Stimulated activated CD4-positive, alpha-beta T cell treated with anti-CD3 and anti-CD28 coated beads, Interleukin-12 subunit alpha, Interleukin-12 subunit beta, amount 100 ng/mL, for 4 hours (primary cell): ENCODE results near the gene ACTL6B.
"Not testable (repeated sequence)": the region's sequence is repeated elsewhere in the genome, so short reads cannot be mapped to it uniquely, and the experiment has no call there.

Source experiments
- DNase-seq: peaks from one replicate; pipeline ENCODE4 v3.0.0-alpha.2; 2020

The ACTL6B gene

DNA sequence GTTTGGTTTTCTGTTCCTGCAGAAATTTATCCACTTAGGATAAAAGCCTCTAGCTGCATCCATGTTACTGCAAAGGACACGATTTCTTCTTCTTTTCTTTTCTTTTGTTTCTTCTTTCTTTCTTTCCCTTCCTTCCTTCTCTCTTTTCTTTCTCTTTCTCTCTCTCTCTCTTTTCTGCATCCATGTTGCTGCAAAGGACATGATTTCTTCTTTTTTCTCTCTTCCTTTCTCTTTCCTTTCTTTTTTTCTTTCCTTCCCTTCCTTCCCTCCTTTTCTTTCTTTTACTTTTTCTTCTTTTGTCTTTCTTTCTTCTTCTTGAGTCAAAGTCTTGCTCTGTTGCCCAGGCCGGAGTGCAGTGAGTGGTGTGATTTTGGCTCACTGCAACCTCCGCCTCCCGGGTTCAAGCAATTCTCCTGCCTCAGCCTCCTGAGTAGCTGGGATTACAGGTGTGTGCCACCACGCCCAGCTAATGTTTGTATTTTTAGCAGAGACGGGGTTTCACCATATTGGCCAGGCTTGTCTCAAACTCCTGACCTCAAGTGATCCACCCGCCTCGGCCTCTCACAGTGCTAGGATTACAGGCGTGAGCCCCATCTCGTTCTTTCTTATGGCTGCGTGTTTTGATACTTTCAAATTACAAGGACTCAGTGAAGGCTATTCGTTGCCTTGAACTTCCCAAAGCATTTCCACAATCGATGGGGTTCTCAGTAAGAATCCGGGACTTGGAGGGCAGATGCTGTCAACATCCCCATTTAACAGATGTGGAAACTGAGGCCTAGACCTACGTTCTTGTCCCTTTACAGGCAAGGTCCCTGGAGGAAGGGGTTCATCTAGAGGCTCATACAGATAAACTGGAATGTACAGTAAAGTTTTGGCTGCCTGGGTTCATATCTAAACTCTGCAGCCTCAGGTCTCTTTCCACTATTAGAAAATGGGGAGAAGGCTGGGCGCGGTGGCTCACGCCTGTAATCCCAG, 15.4 kb upstream of the ACTL6B start:
- DNase-seq = no peak

DNA sequence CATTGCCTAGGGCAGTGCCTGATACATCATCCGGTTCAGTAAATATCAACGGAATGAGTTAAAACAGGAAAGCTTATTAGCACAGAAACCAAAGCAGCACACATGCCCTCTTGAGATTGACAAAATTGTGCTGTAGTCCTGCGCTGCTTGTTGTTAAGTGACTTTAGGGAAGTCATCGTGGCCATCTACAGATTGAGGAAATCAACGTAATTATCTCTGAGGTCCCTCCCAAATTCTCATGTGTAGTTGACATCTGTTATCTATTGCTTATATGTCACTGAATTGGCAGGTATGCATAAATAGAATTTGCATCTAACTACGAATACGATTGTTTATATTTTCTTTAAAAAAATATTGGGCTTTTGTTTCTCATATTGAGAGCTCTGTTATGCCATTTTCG, 13.8 kb upstream of the ACTL6B start:
- no peak for DNase-seq

DNA sequence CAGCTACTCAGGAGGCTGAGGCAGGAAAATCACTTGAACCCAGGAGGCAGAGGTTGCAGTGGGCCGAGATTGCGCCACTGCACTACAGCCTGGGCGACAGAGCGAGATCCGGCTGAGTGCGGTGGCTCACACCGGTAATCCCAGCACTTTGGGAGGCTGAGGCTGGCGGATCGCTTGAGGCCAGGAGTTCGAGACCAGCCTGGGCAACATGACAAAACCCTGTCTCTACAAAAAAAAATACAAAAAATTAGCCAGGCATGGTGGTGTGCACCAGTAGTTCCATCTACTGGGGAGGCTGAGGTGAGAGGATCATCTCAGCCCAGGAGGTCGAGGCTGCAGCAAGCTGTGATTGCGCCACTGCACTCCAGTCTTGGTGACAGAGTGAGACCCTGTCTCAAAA, 12.9 kb upstream of the ACTL6B start:
- DNase-seq = not testable (repeated sequence)

DNA sequence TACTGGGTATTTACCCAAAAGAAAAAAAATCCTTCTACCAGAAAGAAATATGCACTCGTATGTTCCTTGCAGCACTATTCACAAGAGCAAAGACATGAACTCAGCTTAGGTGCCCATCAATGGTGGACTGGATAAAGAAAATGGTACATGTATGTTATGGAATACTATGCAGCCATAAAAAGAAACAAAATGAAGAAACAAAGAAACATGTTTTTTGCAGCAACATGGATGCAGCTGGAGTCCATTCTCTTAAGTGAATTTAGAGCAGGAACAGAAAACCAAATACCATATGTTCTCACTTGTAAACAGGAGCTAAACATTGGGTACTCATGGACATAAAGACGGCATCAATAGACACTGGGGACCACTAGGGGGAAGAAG, 11.8 kb upstream of the ACTL6B start:
- DNase-seq = no peak

DNA sequence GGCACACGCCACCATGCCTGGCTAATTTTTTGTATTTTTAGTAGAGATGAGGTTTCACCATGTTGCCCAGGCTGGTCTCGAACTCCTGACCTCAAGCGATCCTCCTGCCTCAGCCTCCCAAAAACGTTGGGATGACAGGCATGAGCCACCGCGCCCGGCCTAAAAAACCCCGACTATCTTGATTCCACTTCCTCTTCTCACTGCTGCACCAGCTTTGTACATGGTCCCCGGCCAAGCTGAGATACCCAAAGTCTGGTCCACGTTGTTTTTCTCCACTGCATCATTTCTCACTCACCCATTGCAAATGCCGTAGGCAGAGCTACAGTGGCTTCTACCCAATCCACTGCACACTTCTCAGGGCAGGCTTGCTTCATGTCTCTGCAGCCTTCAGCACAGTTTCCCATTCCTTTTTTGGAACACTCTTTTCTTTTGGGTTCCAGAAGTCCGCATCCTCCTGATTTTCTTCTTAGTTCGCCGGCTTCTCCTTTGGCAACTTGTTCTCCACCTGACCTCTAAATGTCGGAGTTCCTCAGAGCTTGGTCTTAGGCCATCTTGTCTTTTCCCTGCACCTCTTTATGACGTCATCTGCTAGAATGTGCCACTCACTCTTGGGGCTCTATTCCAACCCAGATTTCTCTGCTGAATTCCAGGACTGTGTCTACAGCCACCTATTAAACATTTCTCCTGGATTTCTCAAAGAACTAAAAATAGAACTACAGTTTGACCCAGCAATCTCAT, 11.3 kb upstream of the ACTL6B start:
- DNase-seq = no peak

DNA sequence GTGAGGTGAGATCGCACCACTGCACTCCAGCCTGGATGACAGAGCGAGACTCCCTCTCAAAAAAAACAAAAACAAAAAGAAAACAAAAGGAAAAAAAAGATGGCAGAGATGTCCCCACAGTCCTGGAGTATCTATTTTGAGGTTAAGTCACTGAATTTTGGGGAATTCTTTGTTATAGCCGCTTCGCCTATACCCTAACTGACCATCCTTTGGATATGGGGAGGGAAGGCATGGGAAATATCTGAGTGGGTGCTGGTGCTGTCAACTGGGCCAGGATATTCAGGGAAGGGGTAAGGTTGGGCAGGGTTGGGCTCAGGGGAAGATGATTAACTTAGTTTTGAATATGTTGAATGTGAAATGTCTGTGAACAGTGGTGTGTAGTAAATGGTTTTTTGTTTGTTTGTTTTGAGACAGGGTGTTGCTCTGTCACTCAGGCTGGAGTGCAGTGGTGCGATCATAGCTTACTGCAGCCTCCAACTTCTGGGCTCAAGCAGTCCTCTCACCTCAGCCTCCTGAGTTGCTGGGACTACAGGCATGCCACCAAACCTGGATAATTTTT, 9.0 kb upstream of the ACTL6B start:
- DNase-seq = no peak

DNA sequence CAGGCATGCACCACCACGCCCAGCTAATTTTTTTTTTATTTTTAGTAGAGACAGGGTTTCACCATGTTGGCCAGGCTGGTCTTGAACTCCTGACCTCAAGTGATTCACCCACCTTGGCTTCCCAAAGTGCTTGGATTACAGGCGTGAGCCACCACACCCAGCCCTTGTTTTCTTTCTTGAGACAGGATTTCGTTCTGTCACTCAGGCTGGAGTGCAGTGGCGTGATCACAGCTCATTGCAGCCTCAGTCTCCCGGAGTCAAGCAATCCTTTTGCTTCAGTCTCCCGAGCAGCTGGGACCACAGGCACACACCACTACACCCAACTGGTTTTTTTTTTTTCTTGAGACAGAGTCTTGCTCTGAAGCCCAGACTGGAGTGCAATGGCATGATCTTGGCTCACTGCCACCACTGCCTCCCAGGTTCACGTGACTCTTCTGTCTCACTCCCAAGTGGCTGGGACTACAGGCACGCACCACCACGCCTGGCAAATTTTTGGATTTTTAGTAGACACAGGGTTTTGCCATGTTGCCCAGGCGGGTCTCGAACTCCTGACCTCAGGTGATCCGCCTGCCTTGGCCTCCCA, 6.0 kb upstream of the ACTL6B start:
- DNase-seq = not testable (repeated sequence)

DNA sequence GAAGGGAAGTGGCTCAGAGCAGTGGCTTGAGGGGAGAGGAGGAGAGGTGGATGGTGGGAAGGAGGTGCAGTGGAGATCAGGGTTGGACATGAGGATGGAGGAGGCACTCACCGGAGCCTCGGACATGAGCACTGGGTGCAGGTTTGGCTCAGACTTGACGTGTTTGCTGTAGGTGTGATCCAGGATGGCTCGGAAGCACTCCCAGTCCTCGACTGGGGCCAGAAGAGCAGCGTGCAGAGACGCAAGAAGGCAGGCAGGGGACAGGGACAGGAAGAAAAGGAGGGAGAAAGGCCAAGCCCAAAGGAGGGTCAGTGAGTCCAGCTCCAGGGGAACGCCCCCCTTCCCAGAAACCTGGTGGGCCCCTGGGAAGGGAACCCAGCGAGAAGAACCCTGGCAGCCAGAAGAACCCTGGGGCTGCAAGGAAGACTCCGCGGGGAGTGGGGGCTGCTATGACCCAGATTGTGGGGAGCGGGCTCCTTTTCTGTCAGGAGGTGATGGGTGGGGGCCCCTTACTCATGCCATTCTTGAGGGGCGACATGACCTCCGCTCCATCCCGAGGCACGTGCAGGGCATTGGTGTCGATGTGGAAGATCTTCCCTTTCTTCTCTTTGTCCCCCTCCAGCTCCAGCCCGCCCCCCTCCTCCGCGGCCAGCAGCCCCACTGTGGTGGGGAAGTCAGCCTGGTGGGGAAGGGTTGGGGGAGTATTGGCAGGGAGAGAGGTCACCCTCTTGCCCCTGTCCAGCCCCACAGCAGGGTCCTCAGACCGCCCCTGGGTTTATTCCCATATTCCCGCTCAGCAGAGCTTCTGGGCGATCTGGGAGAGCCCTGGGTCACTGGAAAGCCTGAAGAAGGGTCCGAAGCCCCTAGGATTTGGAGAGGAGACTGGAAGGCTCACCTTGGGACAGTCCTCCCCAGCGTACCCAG, 1.1 kb downstream of the ACTL6B start:
- no peak for DNase-seq

DNA sequence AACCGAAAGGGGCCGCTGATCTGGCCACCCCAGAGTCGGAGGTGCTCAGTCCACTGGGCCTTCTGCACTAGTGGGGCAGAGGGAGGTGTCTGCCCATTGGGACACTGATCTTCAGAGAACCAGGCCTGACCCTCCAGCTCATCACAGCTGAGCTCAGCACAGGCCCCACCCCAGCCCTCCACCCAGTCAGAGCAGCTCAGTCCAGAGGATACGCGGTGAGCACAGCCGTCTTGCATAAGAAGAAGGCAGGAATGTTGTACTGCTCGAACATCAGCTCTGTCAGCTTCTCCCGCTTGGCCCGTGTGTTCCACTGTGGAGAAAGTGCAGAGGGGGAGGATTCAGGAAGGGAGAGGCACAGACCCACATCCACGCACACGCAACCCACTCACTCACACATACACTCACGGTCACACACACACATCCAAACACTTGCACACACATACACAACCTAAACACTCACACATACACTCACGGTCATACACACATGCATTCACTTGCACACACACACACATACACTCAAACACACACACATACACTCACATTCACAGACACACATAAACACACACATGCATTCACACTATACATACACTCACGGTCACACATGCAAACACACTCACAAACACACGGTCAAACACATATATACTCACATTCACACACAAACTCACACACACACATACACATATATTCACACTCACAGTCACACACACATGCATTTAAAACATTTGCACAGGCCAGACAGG, 6.3 kb downstream of the ACTL6B start:
- no peak for DNase-seq

DNA sequence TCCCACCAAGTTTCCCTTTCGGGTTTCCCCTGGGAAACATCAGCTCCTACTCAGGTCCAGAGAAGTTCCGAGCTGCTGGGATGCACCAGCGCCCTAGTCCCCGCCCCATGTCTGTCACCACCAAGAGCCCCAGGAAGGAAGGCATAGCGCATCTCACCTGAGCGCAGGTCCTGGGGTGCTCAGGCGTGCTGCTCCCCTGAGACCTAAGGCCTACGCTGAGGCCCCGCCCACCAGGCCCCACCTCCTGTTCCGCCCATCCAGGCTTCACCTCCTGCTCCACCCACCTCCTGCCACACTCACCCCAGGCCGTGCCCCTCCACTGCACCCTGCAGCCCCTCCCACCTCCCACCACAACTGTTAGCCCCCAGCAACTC, 13.7 kb downstream of the ACTL6B start:
- peak; percentile 16 for DNase-seq

DNA sequence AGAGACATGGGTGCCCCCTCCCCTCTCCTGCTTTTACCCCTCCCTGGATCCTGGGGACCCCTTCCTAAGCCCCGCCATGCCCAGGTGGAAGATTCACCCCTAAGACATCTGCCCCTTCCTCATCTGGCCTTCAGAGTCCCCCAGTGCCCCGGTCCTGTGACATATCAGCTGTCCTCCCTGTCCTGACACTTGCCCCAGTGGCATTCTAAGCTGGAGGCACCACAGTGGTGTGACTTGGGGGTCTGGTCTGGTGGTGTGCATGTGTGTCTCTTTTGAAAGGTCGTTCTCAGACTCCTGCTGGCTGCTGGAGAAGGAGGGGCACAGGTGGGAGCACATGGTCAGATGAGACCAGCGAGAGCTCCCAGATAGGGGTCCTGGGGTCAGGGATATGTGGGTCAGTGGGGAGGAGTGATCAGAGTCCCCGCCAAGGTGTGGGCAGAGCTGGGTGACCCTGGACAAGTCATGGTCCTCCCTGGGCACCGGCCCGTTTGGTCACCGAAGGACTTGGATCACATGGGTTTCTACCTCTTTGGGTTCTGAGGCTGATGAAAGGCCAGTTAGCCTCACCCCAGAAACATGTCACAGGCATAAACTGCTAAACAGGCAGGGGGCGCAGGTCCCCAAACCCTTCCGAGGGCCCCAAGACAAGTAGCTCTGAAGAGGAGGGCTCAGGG, 14.3 kb downstream of the ACTL6B start:
- DNase-seq = no peak

DNA sequence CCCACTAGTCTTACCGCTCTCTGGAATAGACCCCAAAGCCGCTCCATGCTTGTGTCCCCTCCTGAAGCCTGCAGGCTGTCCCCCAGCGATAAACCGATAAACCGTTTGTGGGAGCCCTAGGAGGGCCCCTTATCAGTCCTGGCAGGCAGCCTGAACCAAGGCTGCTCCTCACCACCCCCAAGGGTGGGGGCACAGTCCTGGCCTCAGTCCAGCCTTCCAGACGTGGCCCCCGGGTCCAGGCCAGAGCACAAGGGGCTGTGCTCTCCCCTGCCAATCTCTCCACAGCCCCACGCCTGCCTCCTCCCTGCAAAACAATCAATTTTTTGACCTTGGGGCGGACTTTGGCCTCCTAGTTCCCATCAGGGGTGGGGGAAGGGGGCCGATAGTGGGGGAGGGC, 14.8 kb downstream of the ACTL6B start, which contains the start of gene TFR2:
TSS of gene TFR2 (minus strand) at position 90 of the 397 bp plus-strand sequence. CDS start at position 47, 43 bp downstream.
- DNase-seq = no peak

DNA sequence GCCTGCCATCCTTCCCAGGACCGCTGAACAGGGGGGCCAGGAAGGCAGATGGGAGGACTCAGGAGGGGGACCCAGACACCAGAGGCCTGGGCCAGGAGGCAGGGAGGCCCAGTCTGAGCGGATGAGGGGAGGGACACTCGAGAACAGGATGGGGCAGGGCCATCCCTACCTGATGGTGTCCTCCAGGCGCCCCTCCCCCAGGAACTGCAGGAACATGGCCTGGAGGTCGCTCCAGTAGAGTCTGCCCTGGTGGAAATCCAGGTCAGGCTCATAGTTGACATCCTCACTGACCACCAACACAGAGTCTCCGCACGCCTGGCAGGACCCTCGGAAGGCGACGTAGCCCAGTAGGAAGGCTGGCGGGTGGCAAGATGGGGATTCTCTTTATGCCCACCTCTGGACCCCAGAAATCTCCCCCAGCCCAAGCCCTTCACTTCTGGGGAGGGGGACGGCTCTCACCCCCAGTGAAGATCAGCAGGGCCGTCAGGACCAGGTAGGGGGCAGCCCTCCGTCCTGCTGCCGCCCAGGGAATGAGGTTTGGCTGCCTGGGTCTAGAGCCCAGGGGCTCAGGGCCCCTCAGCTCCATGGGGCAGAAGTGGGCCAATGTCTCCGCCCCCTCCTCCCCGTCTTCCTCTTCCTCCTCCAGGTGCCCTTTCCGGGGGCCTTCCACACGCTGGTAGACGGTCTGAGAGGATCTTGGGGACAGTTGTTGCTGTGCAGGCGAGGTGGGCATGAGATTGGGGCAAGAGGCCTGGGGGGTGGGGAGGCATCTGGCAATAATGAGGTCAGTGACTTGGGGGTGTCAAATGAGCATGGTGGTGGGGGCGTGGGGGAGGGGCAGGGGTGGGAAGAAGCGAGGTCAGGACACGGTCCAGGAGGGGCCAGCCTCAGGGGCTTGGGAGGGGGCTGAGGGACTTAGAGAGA, 15.5 kb downstream of the ACTL6B start:
- DNase-seq = no peak

DNA sequence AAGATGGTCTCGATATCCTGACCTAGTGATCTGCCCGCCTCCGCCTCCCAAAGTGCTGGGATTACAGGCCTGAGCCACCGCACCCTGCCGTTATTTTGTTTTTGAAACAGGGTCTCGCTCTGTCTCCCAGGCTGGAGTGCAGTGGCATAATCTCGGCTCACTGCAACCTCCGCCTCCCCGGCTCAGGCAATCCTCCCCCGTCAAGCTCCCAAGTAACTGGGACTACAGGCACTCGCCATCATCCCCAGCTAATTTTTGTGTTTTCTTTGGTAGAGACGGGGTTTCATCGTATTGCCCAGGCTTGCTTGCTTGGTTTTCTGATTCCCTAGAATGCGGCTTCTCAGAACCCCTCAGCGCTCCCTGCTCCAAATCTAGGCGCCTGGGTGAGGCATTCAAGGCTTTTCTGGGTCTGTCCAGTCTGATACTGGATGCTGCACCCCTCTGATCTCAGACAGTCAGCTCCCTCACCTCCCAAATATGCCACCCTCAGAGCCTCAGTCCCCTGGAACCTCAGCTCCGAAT, 16.2 kb downstream of the ACTL6B start:
- DNase-seq = no peak

DNA sequence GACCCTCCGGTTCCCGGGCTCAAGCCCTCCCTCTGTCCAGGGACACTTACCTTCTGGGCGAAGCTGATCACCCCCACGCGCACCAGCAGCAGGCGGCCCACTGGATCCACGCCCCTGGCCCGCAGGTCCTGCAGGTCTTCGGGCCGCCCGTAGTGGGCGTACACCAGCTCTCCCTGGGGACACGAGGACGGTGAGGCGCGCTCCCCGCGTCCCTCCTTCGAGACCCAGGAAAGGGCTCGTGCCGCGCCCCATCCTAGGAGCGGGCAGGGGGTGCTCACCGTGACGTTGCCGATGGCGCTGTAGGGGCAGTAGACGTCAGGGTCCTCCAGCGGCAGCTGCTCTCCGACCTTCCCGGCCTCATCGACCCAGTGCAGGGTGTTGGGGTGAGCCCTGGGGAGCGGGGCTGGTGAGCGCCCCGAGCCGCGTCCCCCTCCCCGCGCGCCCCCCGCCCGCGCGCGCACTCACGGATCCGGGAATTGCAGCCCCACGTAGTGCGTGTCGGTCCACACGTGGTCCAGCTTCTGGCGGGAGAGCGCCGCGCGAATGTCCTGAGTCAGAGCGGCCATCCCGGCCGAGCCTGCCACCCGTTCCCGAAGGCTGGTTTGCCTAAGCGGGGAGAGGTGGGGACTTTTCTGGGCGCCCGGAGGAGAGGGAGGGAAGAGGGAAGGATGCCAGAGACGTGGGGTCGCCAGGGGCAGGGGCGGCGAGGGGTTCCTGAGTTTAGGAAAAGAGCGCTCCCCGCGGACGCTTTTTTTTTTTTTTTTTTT, 23.1 kb downstream of the ACTL6B start:
- DNase-seq = peak; percentile 61

DNA sequence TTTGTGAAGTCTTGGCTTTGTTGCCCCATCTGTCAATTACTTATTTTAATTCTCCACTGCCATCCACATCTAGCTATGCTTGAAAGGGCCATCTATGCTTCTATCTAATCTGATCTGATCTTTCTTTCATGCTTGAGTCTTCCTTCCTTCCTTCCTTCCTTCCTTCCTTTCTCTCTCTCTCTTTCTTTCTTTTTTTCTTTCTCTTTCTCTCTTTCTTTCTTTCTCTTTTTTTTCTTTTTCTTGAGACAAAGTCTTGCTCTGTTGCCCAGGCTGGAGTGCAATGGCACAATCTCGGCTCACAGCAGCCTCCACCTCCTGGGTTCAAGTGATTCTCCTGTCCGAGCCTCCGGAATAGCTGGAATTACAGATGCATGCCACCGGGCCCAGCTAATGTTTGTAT, 26.2 kb downstream of the ACTL6B start:
- no peak for DNase-seq

DNA sequence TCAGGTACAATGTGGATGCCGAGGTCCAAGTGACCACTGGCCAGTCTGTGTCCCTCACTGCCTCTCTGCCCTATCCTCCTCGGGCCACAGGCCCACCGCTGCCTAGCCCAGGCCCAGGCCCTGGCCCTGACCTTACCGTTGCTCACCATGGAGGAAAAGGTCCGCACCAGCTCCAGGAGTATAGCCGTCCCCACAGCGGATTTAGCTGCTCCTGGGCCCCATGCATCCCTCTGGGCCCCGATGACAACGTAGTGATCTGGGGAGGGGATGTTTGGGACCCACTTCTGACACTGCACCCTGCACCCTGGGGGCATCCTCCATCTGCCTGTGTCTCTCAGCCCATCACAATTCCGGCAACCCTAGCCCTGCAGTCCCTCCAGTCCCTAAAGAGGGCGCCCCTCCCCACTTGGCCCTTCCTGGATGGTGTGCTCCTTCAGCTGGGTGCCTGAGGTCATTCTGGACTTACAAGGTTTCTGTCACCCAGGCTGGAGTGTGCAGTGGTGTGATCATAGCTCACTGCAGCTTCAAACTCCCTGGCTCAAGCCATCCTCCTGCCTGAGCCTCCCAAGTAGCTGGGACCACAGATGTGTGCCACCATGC, 27.0 kb downstream of the ACTL6B start:
- DNase-seq = no peak

DNA sequence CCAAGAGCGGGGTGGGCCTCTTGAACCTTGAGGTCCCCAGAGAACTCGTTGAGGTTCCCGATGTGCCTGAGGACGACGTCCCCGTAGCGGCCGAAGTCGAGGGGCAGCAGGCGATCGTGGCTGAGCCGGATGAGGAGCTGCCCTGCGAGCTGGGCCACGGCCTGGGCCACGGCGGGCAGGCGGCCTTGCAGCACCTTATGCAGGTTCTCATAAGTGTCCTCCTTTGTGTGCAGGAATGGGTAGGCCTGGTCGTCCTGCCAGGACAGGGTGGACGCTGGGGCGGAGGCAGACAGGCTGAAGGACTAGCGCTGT, 29.1 kb downstream of the ACTL6B start:
- no peak for DNase-seq
